GM18526 (cell line): Measurements from ENCODE around the gene TXLNA.
A peak's percentile ranks its signal among the peaks of the same experiment; 100 is the strongest.

Experiments used
- POLR2A ChIP-seq: IDR thresholded peaks from 3 replicates; pipeline ENCODE4 v1.6.1; 2011; ENCODE audit not compliant: insufficient read length; ENCODE audit errors: extremely low read depth

Gene TXLNA

GRCh38 chr1:32179443-32180185 lies at the start of gene TXLNA:
TXLNA (plus strand) TSS chr1:32179675; CDS start chr1:32180346, 671 bp downstream.
- peak; percentile 85 for TF ChIP-seq POLR2A

- no peak for TF ChIP-seq POLR2A
Observed at GRCh38 chr1:32137111-32137510, 42.4 kb upstream of the TXLNA start.

- no peak for TF ChIP-seq POLR2A
Observed at GRCh38 chr1:32138965-32139364, 40.5 kb upstream of the TXLNA start.

- no peak for TF ChIP-seq POLR2A
Observed at GRCh38 chr1:32142446-32143301, 36.8 kb upstream of the TXLNA start.

- no peak for TF ChIP-seq POLR2A
Observed at GRCh38 chr1:32144033-32144432, 35.4 kb upstream of the TXLNA start.

GRCh38 chr1:32150847-32151246 lies 28.6 kb upstream of the TXLNA start:
- TF ChIP-seq POLR2A, result no peak

- TF ChIP-seq POLR2A, result no peak
Observed at GRCh38 chr1:32151319-32151787, 28.1 kb upstream of the TXLNA start.

- TF ChIP-seq POLR2A, result no peak
Observed at GRCh38 chr1:32159189-32159588, 20.3 kb upstream of the TXLNA start.

- TF ChIP-seq POLR2A, result no peak
Observed at GRCh38 chr1:32163405-32163804, 16.1 kb upstream of the TXLNA start.

GRCh38 chr1:32170991-32171390 lies 8.5 kb upstream of the TXLNA start:
- no peak for TF ChIP-seq POLR2A

- no peak for TF ChIP-seq POLR2A
Observed at GRCh38 chr1:32172621-32173245, 6.7 kb upstream of the TXLNA start.

GRCh38 chr1:32178380-32179192 lies 889 bp upstream of the TXLNA start:
- TF ChIP-seq POLR2A, result no peak

GRCh38 chr1:32179193-32179442 lies 357 bp upstream of the TXLNA start:
- no peak for TF ChIP-seq POLR2A

- no peak for TF ChIP-seq POLR2A
Observed at GRCh38 chr1:32180186-32181060, 948 bp downstream of the TXLNA start.
